GM19324 (cell line): ENCODE data around the gene MACF1.
"Not testable (repeated sequence)": the region's sequence is repeated elsewhere in the genome, so short reads cannot be mapped to it uniquely, and the experiment has no call there.

Experiments used
- ATAC-seq: cut with Tn5 transposase; IDR thresholded peaks from one replicate; pipeline ENCODE4 v1.9.1; 2021; ENCODE audit warnings: mild to moderate bottlenecking, moderate library complexity; ENCODE audit not compliant: unreplicated experiment, low FRiP score

Gene MACF1

GRCh38 chr1:39524591-39525365 lies 320.3 kb downstream of the MACF1 start:
- no peak for ATAC-seq

GRCh38 chr1:39525366-39526165 lies 321.1 kb downstream of the MACF1 start:
- peak; percentile 91 for ATAC-seq

- no peak for ATAC-seq
Measured at GRCh38 chr1:39526466-39527189, 322.1 kb downstream of the MACF1 start.

GRCh38 chr1:39527190-39527579 lies 322.7 kb downstream of the MACF1 start:
- not testable (repeated sequence) for ATAC-seq

GRCh38 chr1:39528082-39528481 lies 323.6 kb downstream of the MACF1 start:
- no peak for ATAC-seq

- no peak for ATAC-seq
Measured at GRCh38 chr1:39529901-39530535, 325.5 kb downstream of the MACF1 start.

- no peak for ATAC-seq
Measured at GRCh38 chr1:39531526-39531925, 327.0 kb downstream of the MACF1 start.

- no peak for ATAC-seq
Measured at GRCh38 chr1:39533442-39533841, 328.9 kb downstream of the MACF1 start.
